ENCODE results near the gene DIAPH1. TPM values are rescaled to one million over a fixed set of nuclear protein-coding genes. Genes with fewer than 3 reads are reported as not detected.

The DIAPH1 gene
- total RNA-seq, 1 donor from 2014 or later = 44.1 TPM

DNA sequence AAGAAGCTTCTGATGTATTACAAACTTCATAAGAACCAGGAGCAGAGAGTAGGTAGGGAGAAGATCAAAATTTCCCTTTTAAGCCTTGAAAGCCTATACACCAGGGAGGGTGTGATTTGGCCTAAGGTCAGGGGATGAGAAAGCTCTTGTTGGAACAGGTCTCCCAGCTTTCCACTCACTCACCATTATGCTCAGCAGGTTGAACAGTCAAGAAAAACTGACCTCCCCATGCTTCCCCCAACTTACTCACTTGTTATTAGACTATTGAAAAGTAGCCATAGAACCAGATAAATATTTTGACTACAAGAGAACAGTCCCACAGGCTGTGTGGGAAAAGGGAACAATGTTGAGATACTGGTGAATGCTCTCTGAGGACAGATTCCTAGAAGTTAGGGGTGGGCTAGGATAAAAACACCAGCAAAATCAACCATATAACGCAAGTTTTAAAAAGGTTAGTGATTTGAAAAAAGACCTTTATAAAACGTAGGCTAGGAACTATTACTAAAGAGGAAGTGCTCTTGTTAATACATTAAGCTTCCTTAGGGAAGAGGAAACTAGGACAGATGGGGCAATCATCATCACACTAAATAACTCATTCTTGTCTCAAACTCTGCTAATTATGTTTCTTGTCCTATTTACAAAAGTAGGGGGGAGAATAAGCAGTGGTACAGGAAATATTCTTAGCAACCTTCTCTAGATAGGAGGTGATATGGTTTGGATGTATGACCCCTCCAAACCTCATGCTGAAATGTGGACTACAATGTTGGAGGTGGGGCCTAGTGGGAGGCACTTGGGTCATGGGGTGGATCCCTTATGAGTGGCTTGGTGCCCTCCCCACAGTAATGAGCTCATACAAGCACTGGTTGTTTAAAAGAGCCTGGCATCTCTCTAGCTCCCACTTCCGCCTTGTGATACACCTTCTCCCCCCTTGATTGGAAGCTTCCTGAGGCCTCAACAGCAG lies 98.9 kb downstream of the DIAPH1 start:
- no peak for DNase-seq (ENCODE audit: low spot score)
- Mint-ChIP-seq H3K4me1 (ENCODE audit: low read depth) (peaks cover 92% of the 10 kb centered on the region), H3K9me3 (ENCODE audit: low read depth) (no peaks in the 10 kb centered on the region), H3K36me3 (ENCODE audit: low read depth) (peaks cover 4% of the 10 kb centered on the region), H3K4me3 (ENCODE audit: unreplicated experiment) (no peak overlapping the region), H3K27me3 (ENCODE audit: low read depth) (no peaks in the 10 kb centered on the region), H3K27ac (ENCODE audit: unreplicated experiment) (peak overlapping the region; percentile 95)
- TF ChIP-seq, protein P1, sequence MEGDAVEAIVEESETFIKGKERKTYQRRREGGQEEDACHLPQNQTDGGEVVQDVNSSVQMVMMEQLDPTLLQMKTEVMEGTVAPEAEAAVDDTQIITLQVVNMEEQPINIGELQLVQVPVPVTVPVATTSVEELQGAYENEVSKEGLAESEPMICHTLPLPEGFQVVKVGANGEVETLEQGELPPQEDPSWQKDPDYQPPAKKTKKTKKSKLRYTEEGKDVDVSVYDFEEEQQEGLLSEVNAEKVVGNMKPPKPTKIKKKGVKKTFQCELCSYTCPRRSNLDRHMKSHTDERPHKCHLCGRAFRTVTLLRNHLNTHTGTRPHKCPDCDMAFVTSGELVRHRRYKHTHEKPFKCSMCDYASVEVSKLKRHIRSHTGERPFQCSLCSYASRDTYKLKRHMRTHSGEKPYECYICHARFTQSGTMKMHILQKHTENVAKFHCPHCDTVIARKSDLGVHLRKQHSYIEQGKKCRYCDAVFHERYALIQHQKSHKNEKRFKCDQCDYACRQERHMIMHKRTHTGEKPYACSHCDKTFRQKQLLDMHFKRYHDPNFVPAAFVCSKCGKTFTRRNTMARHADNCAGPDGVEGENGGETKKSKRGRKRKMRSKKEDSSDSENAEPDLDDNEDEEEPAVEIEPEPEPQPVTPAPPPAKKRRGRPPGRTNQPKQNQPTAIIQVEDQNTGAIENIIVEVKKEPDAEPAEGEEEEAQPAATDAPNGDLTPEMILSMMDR (IDR thresholded peaks at IDR 0.05) = no peak

GRCh38 chr5:141518618-141519015 lies 100.2 kb downstream of the DIAPH1 start:
- TF ChIP-seq, protein P1 (IDR thresholded peaks at IDR 0.05) = no peak
- no peak for DNase-seq (ENCODE audit: low spot score)
- H3K27ac Mint-ChIP-seq (ENCODE audit: unreplicated experiment) = peak overlapping the region; percentile 92
- H3K9me3 Mint-ChIP-seq (ENCODE audit: low read depth) = no peaks in the 10 kb centered on the region
- no peak overlapping the region for H3K4me3 Mint-ChIP-seq (ENCODE audit: unreplicated experiment)
- H3K27me3 Mint-ChIP-seq (ENCODE audit: low read depth) = no peaks in the 10 kb centered on the region
- peaks cover 92% of the 10 kb centered on the region for H3K4me1 Mint-ChIP-seq (ENCODE audit: low read depth)
- peaks cover 4% of the 10 kb centered on the region for H3K36me3 Mint-ChIP-seq (ENCODE audit: low read depth)

- no peak for DNase-seq (ENCODE audit: low spot score)
- TF ChIP-seq, protein P1 (IDR thresholded peaks at IDR 0.05) = no peak
- Mint-ChIP-seq H3K27ac (ENCODE audit: unreplicated experiment) (peak overlapping the region; percentile 92), H3K4me1 (ENCODE audit: low read depth) (peaks cover 97% of the 10 kb centered on the region), H3K9me3 (ENCODE audit: low read depth) (no peaks in the 10 kb centered on the region), H3K27me3 (ENCODE audit: low read depth) (no peaks in the 10 kb centered on the region), H3K4me3 (ENCODE audit: unreplicated experiment) (no peak overlapping the region), H3K36me3 (ENCODE audit: low read depth) (peaks cover 4% of the 10 kb centered on the region)
Observed at GRCh38 chr5:141517880-141518617, 100.8 kb downstream of the DIAPH1 start.

DNA sequence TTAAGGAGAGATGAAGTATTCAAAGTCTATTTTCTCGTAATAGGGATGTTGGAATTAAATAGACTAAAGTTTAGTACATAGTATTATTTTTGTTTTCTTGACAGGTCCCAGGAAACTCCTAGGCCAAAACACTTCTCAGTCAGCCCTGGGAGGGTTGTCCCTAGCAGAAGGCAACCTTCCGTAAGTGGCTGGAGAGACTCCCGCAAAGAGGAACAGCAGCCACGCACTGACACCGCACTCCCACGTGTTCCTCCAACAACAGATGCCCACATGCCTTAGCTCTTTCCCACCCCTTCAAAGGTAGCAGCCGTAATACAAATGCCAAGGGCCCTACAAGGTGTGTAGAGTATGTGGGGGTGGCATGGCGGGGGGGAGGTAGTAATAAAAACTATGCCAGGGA lies 101.5 kb downstream of the DIAPH1 start:
- Mint-ChIP-seq H3K9me3 (ENCODE audit: low read depth) (no peaks in the 10 kb centered on the region), H3K36me3 (ENCODE audit: low read depth) (peaks cover 4% of the 10 kb centered on the region), H3K27ac (ENCODE audit: unreplicated experiment) (peak overlapping the region; percentile 77), H3K4me1 (ENCODE audit: low read depth) (peaks cover 99% of the 10 kb centered on the region), H3K27me3 (ENCODE audit: low read depth) (no peaks in the 10 kb centered on the region), H3K4me3 (ENCODE audit: unreplicated experiment) (no peak overlapping the region)
- DNase-seq (ENCODE audit: low spot score) = no peak
- TF ChIP-seq, protein P1 (IDR thresholded peaks at IDR 0.05) = no peak

- Mint-ChIP-seq H3K9me3 (ENCODE audit: low read depth) (no peaks in the 10 kb centered on the region), H3K36me3 (ENCODE audit: low read depth) (peaks cover 5% of the 10 kb centered on the region), H3K27me3 (ENCODE audit: low read depth) (no peaks in the 10 kb centered on the region), H3K4me3 (ENCODE audit: unreplicated experiment) (no peak overlapping the region), H3K4me1 (ENCODE audit: low read depth) (peaks cover 96% of the 10 kb centered on the region), H3K27ac (ENCODE audit: unreplicated experiment) (peak overlapping the region; percentile 98)
- TF ChIP-seq, protein P1 (IDR thresholded peaks at IDR 0.05) = no peak
- no peak for DNase-seq (ENCODE audit: low spot score)
Observed at GRCh38 chr5:141516672-141517025, 102.2 kb downstream of the DIAPH1 start.
